Ishikawa (cell line): Measurements from ENCODE around the gene AIF1L.

Experiments used
- CEBPB ChIP-seq: IDR thresholded peaks from 2 replicates; pipeline ENCODE4 v1.6.1; 2012
- CREB1 ChIP-seq: IDR thresholded peaks from 2 replicates; pipeline ENCODE4 v1.6.1; 2012; ENCODE audit warnings: low read depth
- EGR1 ChIP-seq: IDR thresholded peaks from 2 replicates; pipeline ENCODE4 v1.6.1; 2012
- EP300 ChIP-seq: IDR thresholded peaks from 2 replicates; pipeline ENCODE4 v1.6.1; 2012; ENCODE audit warnings: borderline replicate concordance
- FOXM1 ChIP-seq: IDR thresholded peaks from 2 replicates; pipeline ENCODE4 v1.6.1; 2012; ENCODE audit warnings: low read depth, borderline replicate concordance
- NFIC ChIP-seq: IDR thresholded peaks from 2 replicates; pipeline ENCODE4 v1.6.1; 2012
- RAD21 ChIP-seq: IDR thresholded peaks from 2 replicates; pipeline ENCODE4 v1.6.1; 2012; ENCODE audit warnings: low read depth
- TAF1 ChIP-seq: IDR thresholded peaks from 2 replicates; pipeline ENCODE4 v1.6.1; 2012; ENCODE audit warnings: low read depth, mild to moderate bottlenecking
- TCF12 ChIP-seq: IDR thresholded peaks from 2 replicates; pipeline ENCODE4 v1.6.1; 2012; ENCODE audit warnings: low read depth
- TEAD4 ChIP-seq: IDR thresholded peaks from 2 replicates; pipeline ENCODE4 v1.6.1; 2012
- YY1 ChIP-seq: IDR thresholded peaks from 2 replicates; pipeline ENCODE4 v1.6.1; 2012; ENCODE audit warnings: low read depth
- ZBTB7A ChIP-seq: IDR thresholded peaks from 2 replicates; pipeline ENCODE4 v1.6.1; 2012; ENCODE audit warnings: low read depth
- TF ChIP-seq, protein P1 (sequence below): IDR thresholded peaks from 2 replicates; pipeline ENCODE4 v1.6.1; 2012; ENCODE audit warnings: low read depth, mild to moderate bottlenecking
- TF ChIP-seq, protein P2 (sequence below): IDR thresholded peaks from 2 replicates; pipeline ENCODE4 v1.6.1; 2012
- TF ChIP-seq, protein P3 (sequence below): IDR thresholded peaks from 2 replicates; pipeline ENCODE4 v1.6.1; 2012

The AIF1L gene

GRCh38 chr9:131097126-131097947 lies 1.0 kb downstream of the AIF1L start:
- 0 out of 2 replicates have a peak, but pooled peaks have one; percentile 9 for TF ChIP-seq TAF1
- TF ChIP-seq, protein P1, sequence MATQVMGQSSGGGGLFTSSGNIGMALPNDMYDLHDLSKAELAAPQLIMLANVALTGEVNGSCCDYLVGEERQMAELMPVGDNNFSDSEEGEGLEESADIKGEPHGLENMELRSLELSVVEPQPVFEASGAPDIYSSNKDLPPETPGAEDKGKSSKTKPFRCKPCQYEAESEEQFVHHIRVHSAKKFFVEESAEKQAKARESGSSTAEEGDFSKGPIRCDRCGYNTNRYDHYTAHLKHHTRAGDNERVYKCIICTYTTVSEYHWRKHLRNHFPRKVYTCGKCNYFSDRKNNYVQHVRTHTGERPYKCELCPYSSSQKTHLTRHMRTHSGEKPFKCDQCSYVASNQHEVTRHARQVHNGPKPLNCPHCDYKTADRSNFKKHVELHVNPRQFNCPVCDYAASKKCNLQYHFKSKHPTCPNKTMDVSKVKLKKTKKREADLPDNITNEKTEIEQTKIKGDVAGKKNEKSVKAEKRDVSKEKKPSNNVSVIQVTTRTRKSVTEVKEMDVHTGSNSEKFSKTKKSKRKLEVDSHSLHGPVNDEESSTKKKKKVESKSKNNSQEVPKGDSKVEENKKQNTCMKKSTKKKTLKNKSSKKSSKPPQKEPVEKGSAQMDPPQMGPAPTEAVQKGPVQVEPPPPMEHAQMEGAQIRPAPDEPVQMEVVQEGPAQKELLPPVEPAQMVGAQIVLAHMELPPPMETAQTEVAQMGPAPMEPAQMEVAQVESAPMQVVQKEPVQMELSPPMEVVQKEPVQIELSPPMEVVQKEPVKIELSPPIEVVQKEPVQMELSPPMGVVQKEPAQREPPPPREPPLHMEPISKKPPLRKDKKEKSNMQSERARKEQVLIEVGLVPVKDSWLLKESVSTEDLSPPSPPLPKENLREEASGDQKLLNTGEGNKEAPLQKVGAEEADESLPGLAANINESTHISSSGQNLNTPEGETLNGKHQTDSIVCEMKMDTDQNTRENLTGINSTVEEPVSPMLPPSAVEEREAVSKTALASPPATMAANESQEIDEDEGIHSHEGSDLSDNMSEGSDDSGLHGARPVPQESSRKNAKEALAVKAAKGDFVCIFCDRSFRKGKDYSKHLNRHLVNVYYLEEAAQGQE, result no peak

DNA sequence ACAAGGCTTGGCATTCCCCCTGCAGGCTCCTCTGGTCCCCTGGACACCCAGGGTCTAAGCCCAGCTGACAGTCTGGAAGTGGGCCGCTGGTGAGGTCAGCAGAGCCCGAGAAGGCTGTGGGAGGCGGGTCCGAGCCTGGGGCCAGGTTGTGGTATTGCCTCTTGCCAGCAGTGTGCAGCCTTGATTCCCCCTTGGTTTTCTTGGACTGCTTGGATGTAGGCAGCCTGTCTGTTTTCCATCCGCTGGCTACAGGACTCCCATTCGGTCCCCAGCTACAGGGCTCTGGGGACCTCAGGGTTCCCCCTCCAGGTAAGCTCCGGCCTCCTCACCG lies 1.6 kb downstream of the AIF1L start:
- TF ChIP-seq YY1 (no peak), EGR1 (no peak), CEBPB (no peak)
- TF ChIP-seq, protein P2, sequence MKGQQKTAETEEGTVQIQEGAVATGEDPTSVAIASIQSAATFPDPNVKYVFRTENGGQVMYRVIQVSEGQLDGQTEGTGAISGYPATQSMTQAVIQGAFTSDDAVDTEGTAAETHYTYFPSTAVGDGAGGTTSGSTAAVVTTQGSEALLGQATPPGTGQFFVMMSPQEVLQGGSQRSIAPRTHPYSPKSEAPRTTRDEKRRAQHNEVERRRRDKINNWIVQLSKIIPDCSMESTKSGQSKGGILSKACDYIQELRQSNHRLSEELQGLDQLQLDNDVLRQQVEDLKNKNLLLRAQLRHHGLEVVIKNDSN, result no peak

GRCh38 chr9:131098391-131099101 lies 2.2 kb downstream of the AIF1L start:
- no peak for TF ChIP-seq RAD21
- TF ChIP-seq, protein P1, result no peak
- TF ChIP-seq CREB1, result no peak
- no peak for TF ChIP-seq ZBTB7A
- TF ChIP-seq CEBPB, result no peak
- no peak for TF ChIP-seq FOXM1
- no peak for TF ChIP-seq TEAD4
- TF ChIP-seq, protein P3, sequence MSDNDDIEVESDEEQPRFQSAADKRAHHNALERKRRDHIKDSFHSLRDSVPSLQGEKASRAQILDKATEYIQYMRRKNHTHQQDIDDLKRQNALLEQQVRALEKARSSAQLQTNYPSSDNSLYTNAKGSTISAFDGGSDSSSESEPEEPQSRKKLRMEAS, result no peak
- TF ChIP-seq YY1, result no peak
- TF ChIP-seq, protein P2, result no peak

DNA sequence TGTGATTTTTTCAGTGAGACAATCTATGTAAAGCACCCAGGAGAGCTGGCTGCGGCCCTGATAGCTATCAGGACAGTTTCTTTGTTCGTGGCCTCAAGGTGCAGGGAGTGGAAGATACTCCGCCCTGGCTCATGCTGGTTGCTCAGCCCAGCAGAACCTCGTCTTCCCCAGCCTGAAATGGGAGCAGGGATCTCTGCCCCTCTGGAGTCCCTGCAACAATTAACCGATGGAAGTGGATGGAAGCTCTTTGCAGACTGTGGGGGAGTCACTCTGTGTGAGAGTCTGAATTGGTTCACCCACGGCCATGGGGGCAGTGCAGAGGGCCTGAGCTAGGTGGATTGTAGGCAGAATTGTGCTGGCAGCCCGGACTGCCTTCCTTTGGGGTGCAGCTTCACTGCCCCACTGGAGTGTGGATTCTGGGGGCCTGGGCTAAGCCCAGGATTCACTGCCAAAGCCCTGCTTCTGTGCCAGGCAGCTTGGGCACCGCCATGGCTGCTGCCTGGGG lies 2.8 kb downstream of the AIF1L start:
- no peak for TF ChIP-seq RAD21
- TF ChIP-seq, protein P2, result no peak
- no peak for TF ChIP-seq NFIC
- TF ChIP-seq, protein P3, result no peak
- no peak for TF ChIP-seq YY1
- TF ChIP-seq TEAD4, result no peak
- no peak for TF ChIP-seq TAF1
- no peak for TF ChIP-seq EP300
- no peak for TF ChIP-seq CREB1
- no peak for TF ChIP-seq TCF12
- TF ChIP-seq EGR1, result no peak
- TF ChIP-seq ZBTB7A, result no peak
- TF ChIP-seq, protein P1, result no peak
- no peak for TF ChIP-seq CEBPB
- TF ChIP-seq FOXM1, result no peak
